ENCODE measurements around the gene MYPOP. TPM values are rescaled to one million over a fixed set of nuclear protein-coding genes. Genes with fewer than 3 reads are reported as not detected.
"Not testable (repeated sequence)": the region's sequence is repeated elsewhere in the genome, so short reads cannot be mapped to it uniquely, and the experiment has no call there.

The MYPOP gene
- total RNA-seq, 1 donor from 2014 or later: 9.4 TPM

- intact Hi-C loops (cut with micrococcal nuclease): no loop called here
Observed at GRCh38 chr19:45911291-45911690, 8.9 kb upstream of the MYPOP start.

GRCh38 chr19:45908956-45909355 is 6.5 kb upstream of the MYPOP start:
- intact Hi-C loops (cut with micrococcal nuclease): no loop called here

GRCh38 chr19:45906221-45906620 is 3.8 kb upstream of the MYPOP start:
- intact Hi-C loops (cut with micrococcal nuclease): no loop called here

- intact Hi-C loops (cut with micrococcal nuclease): no loop called here
Observed at GRCh38 chr19:45905011-45905410, 2.6 kb upstream of the MYPOP start.

GRCh38 chr19:45902651-45903625 is 525 bp upstream of the MYPOP start:
- intact Hi-C loops (cut with micrococcal nuclease): loop anchor here (1.0 to 5.0 kb wide), 8 partner anchors 17 to 186 kb away; partner anchors contain the start of genes CCDC61, FBXO46, IRF2BP1 and MEIOSIN

- intact Hi-C loops (cut with micrococcal nuclease): loop anchor here (5.0 kb wide), 1 partner anchor 169 kb away; the partner anchor contains the start of genes FBXO46 and MEIOSIN
Observed at GRCh38 chr19:45901432-45901911, 941 bp downstream of the MYPOP start.

GRCh38 chr19:45900738-45901431 is 1.5 kb downstream of the MYPOP start:
- intact Hi-C loops (cut with micrococcal nuclease): loop anchor here (5.0 kb wide), 1 partner anchor 169 kb away; the partner anchor contains the start of genes FBXO46 and MEIOSIN

GRCh38 chr19:45899919-45900589 is 2.4 kb downstream of the MYPOP start:
- intact Hi-C loops (cut with micrococcal nuclease): loop anchor here (5.0 kb wide), 1 partner anchor 168 kb away; the partner anchor contains the start of genes FBXO46 and MEIOSIN

GRCh38 chr19:45899253-45899652 is 3.2 kb downstream of the MYPOP start:
- intact Hi-C loops (cut with micrococcal nuclease): no loop called here

GRCh38 chr19:45897261-45897812 is 5.1 kb downstream of the MYPOP start:
- intact Hi-C loops (cut with micrococcal nuclease): no loop called here

GRCh38 chr19:45895983-45896599 is 6.3 kb downstream of the MYPOP start:
- intact Hi-C loops (cut with micrococcal nuclease): not testable (repeated sequence)

- intact Hi-C loops (cut with micrococcal nuclease): no loop called here
Observed at GRCh38 chr19:45895519-45895972, 6.9 kb downstream of the MYPOP start.

GRCh38 chr19:45890877-45891276 is 11.5 kb downstream of the MYPOP start:
- intact Hi-C loops (cut with micrococcal nuclease): no loop called here

- intact Hi-C loops (cut with micrococcal nuclease): no loop called here
Observed at GRCh38 chr19:45889210-45889885, 13.1 kb downstream of the MYPOP start.

GRCh38 chr19:45887200-45887710 is 15.2 kb downstream of the MYPOP start:
- intact Hi-C loops (cut with micrococcal nuclease): no loop called here

GRCh38 chr19:45886427-45887199 is 15.8 kb downstream of the MYPOP start:
- intact Hi-C loops (cut with micrococcal nuclease): loop anchor here (1.0 kb wide), 11 partner anchors 16 to 480 kb away; partner anchors contain the start of genes CCDC61, DMWD, FBXO46 and MYPOP

- intact Hi-C loops (cut with micrococcal nuclease): loop anchor here (1.0 kb wide), 11 partner anchors 17 to 479 kb away; partner anchors contain the start of genes CCDC61, DMWD, FBXO46 and MYPOP
Observed at GRCh38 chr19:45885556-45886426, 16.6 kb downstream of the MYPOP start, which contains the start of gene IRF2BP1. TSS of gene IRF2BP1 (minus strand) at chr19:45886141. CDS start at chr19:45885774, 367 bp downstream.
